COLO668 (cell line): ENCODE measurements around the gene HGF.

Experiments used
- DNase-seq: peaks from one replicate; lab custom pipeline; 2025; ENCODE audit not compliant: unreplicated experiment; lab: John Stamatoyannopoulos, UW

The HGF gene

DNA sequence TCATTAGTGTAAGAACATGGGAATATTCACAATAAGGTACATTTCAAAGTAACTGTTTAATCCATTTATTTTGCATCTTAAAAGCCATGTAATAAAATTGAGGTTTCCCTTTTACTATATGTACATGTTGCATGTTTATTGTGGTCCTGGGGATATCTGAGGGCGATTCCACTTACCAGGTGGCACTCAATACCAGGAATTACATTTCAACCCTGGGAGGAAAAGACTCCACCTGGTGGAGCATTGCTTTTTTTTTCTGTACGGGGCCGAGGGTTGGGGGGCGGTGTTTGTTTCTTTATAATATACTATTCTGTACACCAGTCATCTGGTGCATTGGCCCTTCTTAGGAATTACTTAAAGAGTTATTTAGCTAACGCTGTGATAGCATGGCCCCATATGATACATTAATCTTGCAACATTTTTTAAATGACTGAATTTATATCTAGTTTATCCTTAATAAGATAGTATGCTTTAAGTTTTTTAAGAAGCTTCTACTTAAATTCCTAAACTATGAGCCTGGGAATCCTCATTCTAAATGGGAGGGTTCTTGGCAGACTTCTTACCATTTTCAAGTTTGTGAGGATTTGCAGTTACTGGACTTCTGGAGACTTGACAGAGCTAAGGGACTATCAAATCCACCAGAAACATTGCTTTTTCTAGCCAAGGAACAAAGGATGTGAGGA is 7.2 kb upstream of the HGF start:
- DNase-seq: no peak

DNA sequence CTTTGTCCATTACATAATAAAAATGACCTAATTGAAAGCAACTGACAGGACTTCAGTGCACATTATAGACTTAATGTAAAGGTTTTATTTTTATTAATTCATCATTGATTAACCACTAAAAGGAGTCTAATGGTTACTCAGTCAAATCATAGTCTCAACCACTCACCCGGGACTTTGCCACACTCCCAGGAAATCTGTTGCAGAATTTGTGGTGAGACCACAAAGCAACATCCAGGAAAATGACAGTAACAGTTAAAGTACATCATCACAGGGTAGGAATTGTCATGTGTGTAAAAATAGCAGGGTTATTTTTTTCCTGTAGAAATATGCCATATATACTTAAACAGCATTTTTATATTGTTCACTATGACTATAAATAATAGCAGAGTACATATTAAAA is 6.3 kb upstream of the HGF start:
- DNase-seq: no peak

DNA sequence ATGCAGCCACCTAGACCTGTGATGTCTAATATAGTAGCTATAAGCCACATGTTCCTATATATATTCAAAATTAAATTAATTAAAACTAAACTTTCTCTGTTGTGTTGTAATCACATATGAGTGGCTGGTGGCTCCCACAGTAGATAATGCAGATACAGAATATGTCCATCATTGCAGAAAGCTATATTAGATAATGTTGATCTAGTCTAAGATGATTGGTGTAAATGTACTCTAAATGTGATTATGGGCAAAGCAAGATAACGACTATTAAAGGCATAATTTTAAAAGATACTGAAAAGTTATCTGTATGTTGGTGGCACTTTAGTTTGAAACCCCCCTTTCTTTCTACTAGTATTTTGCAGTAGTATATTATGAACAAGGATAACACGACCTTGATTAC is 5.7 kb upstream of the HGF start:
- DNase-seq: no peak

DNA sequence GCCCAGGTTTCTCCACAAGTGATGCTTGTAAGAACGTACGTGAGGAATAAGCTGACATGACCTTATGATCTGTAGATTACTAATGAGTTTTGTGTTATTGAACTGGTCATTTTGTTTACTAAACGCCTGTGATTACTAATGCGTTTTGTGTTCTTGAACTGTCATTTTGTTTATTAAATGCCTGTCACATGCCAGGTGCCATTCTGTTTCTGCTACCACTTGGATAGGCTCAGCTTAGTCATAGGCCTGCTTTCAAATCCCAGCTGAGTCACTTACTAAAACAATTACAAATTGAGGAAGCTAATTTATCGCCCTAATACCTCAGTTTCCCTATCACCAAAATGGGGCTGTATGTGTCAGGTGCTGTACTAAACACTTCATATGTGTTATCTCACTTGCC is 4.7 kb upstream of the HGF start:
- no peak for DNase-seq

DNA sequence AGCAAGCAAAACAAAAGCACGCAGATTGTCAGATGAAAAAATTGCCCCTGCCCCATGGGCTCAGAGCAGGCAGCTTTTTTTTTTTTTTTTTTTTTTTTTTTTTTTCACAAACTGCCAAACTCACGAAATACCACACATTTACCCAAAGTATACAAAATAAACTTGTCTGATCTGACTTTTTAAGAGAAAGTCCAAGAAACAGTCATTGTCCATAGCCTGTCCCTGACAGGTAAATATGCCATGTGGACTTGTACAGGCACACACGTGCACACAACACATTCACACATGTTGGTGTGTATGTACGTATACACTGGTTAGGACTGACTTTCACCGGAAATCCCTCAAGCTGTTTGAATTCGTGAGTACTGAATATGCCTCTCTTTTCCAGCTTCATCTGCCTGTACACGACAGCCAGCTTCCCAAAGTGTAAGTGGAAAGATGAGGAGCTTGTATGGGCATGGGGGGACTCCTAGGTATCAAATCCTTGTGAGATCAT is 929 bp upstream of the HGF start:
- no peak for DNase-seq

DNA sequence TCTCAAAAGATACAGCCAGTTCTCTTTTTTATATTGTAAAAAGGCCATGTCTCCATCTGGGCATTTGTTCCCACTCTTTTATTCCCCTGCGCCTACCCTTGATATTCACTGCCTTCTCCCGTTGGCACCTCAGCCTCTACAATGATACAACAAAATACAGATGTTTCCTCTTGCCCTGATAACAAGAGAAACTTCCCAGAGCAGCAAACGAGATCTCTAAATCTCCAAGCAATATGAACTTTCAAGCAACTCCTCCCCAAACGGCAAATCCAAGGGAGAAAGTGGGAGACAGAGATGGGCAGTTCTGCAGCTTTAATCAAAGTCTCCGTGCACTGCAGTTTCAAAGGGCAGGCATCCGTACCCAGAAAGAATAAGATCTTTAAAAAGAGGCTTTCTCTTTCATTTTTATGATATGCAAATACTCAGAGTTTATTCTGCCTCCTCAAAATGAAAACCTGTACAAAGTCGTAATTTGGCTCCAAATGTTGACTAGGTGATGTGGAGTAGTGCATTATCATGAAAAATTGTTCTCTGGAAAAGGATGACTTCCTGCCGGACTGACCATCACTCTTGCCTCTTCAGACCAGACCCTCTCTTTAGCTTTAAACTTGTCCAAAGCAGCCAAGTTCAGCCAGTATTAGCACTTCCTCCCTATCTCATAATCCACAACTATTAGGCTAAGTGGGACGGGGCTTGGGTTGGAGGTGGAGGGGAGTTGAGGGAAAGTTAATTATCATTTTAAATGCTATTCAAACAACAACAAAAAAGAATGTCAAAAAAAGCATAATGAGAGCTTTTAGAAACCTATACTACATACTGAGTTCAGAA is 682 bp downstream of the HGF start:
- no peak for DNase-seq

DNA sequence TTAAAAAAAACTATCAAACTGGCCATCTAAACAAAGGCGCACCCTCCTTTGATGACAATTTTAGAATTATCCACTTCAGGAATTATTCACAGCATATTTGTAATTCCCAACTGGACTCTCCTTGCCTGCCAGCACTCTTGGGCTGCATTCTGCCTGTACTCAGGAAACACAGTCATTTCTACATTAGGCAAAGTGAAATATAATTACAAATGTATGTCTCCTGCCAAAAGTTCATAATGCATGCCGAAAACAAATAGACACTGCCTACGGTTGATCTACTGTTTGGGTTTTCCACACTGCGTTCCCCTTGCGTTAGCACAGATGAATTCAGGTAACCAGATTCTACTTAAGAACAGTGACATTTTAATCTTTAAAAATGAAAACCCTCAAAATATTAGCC is 1.9 kb downstream of the HGF start:
- no peak for DNase-seq

DNA sequence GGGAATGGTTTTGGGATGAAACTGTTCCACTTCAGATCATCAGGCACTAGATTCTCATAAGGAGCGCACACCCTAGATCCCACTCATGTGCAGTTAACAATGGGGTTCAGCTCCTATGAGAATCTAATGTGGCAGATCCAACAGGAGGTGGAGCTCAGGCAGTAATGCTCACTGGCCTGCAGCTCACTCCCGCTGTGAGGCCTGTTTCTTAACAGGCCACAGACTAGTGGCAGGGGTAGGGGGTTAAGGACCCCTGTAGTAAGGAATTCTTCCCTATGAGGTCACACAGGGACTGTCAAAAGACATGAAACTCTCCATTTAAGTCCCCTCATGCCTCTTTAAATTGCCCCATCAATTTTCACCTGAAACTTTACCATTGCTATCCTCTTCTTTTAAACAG is 8.0 kb downstream of the HGF start:
- DNase-seq: no peak

DNA sequence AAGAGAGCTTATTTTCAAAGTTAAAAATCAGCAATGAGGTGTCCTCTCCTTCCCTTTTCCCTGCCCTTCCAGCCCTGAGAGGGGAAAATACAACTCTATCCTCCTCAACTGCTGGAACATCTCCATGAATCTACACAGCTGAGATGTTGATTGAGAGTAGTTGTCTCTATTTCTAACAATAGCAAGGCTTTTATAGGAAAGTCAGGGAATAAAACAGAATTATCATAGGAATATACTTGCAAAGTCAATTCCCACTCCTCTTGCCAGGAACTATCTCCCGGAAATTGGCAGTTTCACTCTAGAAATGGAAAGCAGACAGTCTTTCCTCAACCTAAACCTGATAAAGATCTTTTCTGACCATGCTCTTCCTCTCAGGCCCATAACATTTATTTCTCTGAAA is 8.8 kb downstream of the HGF start:
- DNase-seq: no peak

DNA sequence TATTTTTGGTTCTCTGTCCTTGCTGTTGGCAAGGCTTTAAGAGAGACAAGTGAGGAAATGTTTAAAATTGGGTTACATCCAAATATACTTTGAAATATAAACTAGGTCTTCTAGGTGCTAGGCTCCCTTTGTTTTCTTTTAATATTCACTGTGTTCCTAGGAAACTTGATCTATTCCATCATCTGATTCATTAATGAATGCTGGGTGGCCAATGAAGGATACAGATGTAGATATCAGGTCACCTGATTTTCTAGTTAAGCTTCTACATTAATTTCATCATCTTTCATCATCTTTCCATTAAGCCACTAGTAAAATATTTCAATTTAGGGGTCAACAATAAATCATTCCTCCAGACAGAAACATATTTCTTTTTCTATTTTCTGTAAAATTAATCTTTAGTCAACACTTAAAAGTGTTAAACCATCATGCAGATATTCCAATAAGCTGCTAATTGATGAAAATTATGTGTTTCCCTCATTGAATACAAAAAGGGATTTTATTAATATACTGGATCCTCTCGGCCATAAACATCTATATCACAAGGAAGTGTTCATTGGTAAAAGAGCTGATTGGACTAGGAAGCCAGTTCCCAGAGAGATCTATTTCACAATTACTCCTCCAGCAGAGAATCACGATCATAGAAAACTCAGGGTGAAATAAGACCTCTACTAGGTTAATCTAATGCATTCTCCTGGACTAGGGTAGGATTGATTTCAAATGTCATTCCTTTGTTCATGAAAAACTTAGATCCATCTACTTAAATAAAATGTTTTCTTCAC is 14.7 kb downstream of the HGF start:
- no peak for DNase-seq

DNA sequence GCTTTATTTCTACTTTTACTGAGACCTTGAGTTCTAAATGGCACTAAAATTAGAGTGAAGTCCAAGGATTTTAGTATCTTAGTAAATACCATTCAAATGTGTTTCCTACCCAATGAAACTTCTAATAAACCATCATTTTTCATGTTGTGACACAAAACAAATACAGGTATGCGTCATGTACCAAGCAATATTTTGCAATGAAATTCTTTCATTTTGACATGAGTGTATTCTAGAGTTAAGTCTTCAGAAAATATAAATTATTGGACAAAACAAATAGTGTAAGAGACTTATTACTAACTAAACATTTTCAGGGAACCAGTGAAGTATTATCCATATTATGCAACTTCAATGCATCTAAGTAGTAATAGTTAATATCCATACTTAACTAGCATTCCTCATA is 16.5 kb downstream of the HGF start:
- DNase-seq: no peak

DNA sequence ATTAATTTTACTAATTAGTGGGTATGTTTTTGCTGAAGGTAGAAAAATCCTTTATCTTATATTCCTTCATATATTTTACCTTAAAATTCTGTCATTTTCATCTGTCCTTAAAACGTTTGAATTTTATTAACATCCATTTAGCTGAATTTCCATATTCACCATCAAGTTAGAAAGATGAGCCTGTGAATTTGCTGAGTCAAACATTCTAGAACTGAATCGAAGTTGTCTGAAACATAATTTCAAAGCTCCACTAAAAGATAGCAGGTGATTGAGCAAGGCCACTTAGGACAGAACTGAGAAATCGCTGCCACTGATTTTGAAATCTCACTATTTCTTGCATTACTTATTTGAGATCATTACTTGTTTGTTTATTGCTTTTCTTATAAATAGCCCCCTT is 17.5 kb downstream of the HGF start:
- DNase-seq: no peak

DNA sequence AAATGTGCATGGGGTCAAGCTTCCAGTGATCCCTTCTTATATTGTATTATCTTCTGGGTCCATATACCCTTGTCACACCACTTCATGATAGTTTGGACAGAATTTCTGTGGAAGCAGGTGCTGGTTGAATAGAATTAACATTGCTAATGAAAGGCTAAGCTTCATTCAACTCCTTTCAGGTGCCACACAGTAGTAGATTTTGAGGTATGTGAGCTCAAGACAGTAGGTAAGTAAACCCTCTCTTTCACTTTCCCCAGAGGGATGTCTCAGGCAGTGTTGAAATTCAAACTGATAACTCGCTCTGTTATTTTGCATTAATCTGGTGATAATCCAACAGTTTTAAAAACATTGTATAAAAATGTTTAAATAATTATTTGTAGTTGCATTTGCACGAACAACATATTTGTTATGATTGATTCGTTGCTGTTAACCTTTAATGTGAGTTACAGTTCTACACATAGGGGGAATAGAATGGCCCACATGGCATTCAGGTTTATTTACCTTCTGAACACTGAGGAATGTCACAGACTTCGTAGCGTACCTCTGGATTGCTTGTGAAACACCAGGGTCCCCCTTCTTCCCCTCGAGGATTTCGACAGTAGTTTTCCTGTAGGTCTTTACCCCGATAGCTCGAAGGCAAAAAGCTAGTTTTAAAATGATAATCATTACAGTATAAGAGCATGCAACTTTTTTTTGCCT is 18.1 kb downstream of the HGF start:
- DNase-seq: no peak

DNA sequence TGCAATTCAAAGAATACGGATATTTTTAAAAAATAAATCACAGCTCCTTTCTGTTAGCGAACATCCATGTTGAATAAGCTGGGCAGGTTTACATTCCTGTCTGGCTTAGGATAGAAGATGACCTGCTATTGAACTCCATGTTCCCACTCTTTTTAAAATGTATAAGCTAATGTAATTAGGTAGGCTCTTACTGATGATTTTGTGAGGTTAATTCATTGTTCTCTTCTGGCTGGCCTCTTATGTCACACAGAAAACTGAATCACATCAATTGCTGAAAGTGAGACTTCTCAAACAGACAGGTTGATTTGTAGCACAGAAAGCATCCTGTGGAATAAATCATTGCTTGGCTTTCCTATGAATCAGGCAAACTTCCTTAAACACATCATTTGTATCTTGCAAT is 24.2 kb downstream of the HGF start:
- no peak for DNase-seq

DNA sequence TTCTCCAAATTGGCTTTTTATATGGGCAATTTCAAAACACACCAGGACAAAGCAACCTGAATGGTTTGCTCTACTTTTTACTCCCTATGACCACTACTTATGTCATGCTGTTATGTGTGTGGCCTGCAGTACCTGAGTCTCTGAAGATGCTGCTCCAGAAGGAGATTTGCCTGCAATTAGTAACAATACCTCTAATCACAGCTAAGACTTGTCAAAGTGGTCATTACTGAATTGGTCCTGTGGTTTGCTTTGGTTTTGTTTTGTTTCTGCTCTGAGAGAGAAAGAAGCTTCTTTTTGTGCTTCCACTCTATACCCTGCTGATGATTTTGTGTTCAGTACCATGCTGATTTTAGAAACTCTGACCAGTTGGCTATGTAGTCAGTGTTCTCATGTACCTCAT is 25.5 kb downstream of the HGF start:
- no peak for DNase-seq

DNA sequence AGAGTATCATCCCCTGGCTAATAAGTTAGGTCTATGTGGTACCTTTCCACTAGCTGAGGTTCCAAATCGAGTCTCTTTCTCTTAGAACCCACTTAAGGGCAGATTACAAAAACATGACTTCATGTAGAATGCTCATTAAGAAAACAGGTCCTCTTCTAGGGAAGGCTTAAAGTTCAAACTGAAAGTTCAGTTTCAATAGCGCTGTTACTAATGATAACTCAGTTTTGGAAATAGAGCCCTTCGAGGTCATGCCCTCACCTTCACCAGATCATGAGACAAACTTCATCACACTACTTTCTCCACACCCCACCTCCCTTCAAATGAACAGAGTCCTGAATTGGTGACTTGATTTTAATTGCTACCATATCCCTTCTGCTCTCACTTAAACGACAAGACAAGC is 26.2 kb downstream of the HGF start:
- DNase-seq: no peak

DNA sequence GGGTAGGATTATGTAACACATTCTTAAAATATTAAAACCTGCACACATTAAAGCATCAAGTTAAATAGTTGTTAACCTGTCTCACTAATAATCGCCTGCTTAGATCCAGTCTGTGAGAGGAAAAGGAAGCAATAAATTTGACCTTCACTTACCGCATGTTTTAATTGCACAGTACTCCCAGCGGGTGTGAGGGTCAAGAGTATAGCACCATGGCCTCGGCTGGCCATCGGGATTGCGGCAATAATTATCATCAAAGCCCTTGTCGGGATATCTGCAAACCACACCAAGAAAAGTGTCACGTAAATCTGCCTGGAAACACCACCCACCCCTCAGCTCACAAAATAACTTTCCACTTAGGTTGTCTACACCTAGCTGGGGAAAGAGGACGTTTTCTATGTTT is 26.6 kb downstream of the HGF start:
- DNase-seq: no peak

DNA sequence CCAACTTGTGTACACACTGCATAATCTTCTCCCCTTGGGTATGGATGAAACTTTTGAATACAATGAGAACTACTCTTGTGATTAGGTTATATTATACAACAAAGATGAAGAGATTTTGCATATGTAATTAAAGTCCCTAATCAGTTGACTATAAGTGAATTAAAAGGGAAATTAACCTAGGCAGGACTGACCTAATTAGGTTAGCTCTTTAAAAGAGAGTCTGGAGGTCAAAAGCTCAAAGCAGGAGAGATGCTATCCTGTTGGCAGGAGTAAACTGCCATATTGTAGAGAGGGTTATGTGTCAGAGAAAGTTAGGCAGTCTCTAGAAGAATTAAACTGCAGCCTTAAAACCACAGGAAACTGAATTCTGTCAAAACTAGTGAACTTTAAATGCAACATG is 29.4 kb downstream of the HGF start:
- no peak for DNase-seq

DNA sequence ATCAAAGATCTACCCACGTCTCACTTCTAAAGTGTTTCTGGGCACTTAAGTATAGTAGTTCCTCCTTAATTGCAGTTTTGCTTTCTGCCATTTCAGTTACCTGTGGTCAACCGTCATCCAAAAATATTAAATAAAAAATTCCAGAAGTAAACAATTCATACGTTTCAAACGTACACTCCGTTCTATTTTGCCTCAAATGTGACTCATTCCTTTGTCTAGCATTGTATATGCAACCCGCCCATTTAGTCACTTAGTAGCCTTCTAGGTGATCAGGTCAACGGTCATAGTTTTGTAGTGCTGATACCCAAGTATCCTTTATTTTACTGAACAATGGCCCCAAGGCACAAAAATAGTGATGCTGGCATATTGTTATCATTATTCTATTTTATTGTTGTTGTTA is 33.8 kb downstream of the HGF start:
- no peak for DNase-seq

DNA sequence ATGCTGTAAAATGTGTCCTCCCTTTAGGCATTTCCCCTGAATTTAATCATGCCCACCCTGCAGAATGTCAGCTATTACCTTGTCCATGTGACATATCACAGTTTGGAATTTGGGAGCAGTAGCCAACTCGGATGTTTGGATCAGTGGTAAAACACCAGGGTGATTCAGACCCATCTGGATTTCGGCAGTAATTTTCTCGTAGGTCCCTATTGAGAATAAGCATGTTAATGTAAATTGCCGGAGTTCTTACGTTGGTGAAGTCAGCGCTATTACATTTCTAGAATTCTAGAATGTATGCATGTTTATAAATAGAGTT is 44.1 kb downstream of the HGF start:
- DNase-seq: no peak

DNA sequence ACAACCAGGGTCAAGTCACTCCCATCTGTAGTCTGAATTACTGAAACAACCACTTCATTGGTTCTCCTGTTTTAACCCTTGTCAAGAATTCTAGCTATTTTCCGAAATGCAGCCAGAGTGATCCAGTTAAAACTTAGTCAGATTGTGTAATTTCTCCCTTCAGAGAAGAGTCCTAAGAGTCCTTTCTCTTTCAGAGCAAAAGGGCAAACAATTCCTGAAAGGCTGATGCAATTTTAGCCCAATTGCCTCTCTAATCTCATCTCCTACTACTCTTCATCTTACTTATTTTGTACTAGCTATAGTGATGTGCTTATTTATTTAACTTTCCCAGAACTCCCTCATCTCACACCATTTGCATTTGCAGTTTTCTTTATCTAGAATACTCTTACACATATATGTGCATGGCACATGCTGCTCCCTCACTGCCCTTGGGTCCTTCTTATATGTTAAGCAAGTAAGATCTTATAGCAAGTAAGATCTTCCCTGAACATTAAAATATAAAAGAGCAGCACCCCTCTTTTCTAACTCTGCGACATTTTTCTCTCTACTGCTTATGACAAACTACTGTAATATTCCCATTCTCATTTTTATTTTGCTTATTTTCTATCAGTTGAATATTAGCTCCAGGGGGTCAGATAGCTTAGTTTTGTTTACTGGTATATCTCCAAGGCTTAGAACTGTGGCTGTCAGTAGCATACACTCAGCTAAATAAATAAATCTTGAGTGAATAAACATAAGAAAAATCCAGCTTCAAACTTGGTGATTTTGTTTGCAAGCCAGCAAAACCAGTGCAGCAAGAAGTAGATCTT is 44.6 kb downstream of the HGF start:
- DNase-seq: no peak
